ENCODE measurements around the gene CAVIN2.

Gene CAVIN2

DNA sequence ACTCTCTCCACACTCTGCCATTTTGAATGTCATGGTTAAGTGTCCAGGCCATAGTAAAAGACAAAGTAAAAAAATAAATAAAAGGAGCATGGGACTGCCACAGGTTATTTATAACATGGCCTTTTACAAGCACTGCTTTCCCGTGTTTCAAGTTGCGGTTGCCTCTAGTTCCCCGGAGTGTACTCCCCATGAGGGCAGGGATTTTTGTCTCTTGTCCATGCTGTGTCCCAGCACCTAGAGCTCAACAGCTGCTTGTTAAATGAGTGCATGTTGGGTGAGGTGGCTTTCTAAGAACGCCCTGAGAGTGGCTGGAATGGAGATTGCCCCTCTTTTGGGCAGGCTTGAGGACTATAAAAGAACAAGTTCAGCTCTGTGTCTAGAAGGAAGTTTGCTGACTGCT, 8.4 kb downstream of the CAVIN2 start:
- no peak for DNase-seq

DNA sequence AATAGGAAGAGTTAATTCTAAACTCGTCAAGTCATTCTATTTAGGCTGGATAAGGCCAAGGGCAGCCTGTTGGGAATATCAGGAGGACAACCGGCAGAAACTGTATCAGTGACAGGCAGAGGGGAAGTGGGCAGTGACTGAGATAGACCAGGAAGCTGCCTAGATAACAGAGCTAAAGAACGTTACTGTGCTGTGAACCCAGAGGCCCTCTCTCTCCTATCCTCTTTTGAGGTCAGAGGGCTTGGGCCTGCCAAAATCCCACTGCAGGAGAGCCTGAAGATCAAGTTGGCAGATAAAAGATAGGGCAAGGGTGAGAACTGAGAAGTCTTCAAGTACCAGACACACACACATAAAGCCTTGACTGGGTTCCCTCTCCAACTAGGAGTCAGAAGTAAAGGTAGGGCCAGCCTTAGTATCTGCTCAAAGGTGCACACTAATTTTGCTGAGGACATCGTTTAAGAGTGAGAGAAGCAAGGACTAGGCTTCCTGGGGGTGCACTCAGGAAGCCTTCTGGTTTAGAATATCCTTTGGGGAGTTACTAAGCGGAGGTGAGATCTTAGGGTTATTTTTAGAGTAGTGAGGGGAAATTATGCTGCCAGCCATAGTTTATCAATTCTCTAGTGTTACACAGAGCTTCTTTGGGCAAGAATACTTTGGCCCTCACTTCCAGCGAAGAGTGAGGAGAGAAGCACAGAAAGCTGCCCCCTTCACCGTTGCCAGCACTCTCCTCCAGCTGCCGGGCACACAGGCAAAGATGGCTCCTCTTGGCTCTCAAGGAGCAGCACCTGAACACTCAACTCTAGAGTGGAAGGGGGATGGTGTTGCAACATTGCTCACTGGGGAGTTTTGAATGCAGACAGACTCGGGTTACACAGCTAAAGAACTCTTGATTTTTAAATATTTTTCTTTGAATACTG, 9.8 kb downstream of the CAVIN2 start:
- DNase-seq = no peak

DNA sequence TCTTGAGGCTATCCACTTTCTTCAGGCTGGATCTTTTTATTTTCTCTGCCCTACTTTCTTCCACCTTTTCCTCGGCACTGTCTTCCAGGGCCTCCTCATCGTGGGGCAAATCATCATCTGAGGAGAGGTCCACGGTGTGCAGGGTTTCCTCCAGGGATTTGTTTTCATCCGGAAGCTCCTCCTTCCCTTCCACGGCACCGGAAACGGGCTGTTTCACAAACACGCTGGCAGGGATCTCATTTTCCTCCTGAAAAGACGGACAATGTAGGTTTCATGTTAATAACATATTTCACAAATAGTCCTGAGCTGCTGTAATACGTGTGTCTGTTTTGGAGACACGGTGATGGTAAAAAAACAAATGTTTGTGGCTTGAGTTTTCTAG, 10.4 kb downstream of the CAVIN2 start:
- no peak for DNase-seq

DNA sequence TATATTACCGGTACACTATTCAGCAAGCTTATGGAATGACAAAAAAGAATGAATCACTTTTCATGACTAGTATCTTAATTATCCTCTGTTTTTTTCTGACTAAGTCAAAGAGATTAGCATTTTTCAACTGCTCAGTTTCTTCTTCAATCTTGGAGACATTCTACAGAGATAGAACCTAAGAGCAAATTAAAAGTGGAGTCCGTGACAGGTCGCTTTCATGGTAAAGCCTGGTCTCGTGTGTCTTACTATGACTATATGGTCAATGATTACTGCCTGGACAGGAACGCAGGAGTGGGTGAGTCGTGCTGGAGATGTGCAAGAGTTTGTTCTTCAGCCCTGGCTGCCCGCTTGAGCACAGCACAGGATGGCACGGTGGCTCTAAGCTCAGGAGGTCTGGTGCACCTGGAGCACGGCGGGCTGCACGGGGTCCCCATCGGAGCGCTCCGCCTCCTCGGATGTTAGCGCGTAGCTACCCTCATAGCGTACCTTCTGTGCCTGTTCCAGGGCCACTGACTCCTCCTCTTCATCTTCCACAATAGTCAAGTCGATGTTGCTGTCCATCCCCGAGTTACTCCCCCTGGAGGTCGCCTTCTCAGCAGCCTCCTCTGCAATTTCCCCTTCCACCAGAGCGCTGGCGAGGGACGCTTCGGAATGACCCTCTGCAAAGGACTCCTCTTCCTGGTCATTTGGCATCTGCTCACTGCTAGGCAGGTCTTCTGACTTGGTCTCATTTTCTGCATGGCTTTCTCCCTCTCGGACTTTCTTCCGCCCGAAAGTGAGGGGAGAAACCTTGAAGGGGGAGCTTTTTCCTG, 11.1 kb downstream of the CAVIN2 start:
- DNase-seq = no peak

DNA sequence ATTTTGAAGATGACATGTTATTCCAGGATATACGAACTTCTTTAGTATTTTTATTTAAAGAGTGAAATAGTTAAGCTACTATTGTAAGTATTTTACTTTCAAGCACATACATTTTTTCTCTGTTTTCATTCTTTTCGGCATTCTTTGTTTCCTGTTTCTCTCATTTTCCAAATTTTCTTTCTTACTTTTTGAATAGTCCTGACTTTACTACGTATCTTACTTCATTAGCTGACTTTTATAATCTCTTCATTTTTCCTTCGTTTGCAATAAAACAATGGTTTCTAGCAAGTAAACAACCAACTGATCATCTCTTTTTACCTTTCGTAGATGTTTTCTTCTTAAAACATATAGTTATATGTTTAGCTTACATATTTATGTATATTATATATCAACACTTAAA, 11.8 kb downstream of the CAVIN2 start:
- no peak for DNase-seq

DNA sequence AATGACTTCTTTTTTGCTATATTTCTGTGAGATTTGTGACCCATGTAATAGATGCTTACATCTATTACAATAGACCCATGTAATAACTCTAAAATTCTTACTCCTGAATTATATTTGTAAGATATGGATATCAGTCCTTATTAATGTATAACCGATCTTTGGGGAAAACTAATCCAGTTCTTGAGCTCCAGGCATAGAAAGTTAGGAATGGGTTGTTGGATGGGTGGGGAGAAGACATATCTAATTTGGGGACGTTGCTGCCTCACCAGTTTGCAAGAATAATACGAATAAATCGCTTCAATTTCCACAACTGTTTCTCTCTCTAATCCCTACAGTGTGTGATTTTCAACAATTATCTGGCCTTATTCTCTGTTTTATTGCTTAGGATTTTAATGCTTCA, 13.5 kb downstream of the CAVIN2 start:
- no peak for DNase-seq

DNA sequence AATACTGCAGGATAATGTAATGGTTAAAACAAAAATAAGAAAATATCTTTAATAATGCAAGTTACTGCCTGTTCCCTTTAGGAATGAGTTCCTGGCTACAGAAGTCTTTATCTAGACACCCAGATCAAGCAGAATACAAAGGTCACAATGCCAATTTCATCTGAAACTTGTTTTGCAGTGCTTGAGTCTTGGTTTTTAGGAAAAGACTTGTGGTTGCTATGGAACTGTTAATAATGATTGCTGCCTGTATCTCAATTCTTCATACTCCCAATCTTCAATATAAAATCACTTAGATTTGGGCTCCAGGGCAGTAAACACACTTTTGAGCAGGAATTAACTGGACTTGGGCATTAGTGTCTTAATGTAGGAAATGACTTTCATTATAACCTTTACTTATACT, 14.2 kb downstream of the CAVIN2 start:
- DNase-seq = no peak

DNA sequence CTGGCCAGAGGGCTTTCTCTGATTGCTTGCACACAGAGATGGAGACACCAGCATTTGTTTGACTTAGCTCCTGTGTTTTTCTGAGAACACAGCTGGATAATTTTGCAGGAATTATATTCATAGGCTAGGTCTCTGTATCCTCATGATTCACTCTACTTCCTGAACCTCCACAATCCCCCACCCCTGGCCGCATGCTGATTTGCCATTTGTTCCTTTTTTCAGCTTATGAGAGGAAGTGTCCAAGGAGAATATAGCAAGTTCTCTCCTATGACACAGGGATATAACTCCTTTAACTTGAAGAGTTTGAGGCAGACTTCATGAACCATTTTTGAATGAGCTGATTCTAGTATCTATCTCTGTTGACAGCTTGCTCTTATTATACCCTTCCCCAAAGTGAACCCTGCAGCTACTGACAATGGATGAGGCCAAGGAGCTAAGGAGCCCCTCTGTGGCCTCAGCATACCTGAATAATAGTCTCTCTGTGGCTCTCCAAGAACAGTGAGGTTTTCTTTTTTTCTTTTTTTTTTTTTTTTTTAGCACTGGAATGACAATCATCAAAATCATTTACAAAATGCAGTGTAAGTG, 15.4 kb downstream of the CAVIN2 start:
- no peak for DNase-seq

DNA sequence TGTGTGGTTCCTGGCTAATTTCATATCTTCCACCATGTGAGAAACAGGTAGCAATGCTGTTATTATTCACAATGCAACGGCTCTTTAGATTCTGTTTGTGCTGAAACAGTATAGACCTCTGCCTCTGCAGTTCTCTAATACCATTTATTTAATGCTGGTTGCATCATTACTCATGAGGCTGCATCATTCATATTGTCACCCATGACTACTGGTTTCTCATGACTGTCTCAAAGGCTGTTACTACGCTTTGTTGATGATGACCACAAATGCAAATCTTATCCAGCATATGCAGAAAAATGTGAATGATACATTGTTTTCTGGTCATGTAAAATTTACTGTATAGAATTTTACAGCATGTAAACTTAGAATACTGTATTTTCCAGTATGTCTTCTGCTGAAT, 22.5 kb downstream of the CAVIN2 start:
- DNase-seq = no peak

DNA sequence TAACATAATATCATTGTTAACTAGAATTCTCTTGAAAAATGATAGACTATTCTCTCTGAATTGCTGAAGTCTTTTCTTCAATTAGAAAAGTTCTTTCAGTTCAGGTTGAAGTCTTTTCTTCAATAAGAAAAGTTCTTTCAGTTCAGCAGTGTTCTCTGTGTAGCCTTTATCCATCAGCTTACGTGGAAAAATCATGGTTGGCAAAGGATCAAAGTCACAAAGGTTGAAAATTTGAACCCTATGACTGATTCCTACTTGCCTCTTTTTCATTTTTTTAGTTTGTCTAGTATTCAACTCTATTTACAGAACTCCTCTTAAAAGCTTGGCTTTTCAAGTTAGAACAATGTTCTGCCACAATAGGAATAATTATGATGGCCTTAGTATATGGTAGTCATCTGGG, 25.8 kb downstream of the CAVIN2 start:
- DNase-seq = no peak

DNA sequence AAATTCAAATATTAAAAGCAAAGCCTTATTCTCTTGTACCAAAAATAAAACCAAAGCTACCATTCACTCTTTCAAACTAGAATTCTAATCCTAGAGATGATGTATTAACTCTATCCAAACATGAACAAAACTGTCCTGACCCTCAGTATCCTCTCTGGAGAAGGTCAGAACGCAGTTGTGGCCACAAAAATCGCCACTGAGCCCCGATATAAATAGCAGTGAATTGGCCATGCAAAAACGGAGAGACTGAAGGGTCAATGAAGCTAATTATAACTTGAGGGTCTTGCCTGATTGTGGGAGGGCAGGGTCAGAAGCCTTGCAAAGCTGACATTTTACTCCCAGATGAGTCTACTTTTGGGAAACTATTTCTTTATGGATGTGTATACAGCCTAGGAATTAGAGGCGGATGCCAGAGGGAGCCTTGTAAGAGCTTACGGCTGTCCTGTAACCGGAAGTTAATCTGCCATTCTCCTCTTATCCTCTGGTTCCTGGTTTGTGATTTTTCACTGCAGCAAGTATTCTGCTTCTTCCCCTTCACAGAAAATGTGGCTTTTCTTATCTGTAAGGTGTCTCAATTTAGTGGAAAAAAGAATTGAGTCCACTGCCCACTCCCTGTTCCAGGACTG, 28.1 kb downstream of the CAVIN2 start:
- no peak for DNase-seq

DNA sequence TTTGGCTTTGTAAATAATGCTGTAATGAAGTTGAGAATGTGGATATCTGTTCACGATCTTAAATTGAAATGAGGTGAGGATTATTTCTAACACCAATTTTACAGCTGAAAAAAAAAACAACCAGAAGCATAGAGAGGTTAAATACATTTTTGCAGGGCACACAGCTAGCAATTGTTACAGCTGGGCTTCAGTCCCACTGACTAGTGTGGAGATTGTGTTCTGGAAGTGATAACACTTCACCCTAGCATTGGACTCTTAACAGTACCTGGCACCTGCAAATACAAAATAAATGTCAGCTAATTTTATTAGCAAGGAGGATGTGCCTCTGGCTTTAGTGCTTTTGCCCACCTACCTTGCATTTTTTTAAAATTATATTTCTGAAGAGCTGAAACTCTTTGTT, 28.8 kb downstream of the CAVIN2 start:
- DNase-seq = no peak

DNA sequence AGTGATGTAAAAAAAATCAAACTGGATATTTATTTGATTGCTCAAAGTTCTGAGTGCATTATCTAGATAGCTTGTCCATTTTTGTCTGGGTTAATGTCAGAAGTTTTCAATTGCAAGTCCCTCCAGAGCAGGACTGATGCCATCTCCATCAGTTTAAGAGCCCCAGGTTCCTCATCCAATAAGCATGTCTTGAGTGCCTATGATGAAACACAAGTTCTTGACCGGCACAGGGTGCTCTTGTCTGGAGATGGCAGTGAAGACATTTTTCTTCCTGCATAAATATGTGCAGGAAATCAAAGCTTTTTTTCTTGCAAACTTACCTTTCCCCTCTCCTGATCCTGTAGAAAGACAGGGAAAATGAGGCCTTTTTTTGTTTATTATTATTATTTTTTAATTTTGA, 31.9 kb downstream of the CAVIN2 start:
- no peak for DNase-seq

DNA sequence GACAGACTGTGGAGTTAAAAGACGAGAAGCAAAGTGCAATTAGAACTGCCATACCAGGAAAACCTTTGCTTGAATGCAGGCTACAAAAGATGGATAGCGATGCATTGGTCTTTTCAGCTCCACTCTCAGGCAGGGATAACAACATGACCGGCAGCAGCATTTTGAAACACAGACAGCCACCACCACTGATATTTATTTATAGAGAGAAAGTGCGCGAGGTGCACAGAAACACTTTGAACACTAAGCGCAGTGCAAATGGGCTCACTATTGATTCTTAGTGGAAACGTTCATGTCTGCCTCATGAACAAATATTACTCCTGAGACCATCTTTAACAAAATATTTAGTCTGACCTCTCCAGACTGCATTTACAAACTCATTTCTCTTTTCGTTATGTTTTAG, 32.9 kb downstream of the CAVIN2 start:
- no peak for DNase-seq

DNA sequence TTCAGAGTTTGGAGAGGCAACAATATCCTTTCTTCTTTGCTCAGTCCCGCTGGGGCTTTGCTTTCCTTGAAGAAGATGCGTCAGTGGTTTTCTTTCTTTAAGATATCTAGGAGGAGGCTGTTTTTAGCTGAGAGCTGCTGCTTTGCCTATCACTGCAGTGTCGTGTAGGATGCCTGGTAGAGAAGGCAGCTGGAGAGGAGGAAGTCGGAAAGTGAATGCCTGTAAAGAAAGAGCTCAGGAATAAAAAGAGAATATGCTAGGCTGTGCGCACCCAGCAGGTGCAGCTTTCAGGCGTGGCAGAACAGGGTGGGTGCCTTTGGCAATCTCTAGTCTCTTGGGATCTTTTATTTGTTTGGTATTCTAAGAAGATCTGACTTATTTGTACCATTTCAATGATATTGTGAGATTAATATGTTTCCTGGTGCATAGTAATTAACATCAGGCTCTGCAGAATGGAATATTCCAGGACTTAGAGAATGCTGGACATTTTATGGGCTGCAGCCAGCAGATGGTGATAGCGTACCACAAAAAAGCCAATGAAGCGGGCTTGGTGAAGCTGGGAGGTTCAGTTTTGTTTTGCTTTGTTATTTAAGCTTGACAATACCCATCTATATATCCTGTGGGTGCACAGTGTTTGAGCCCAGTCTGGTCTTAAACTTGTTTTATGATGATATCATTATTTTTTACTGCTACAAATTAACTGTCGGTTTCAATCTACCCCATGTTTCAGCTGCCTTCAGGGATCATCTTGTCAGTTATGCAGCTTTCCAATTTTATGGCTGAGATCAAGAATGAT, 34.9 kb downstream of the CAVIN2 start:
- DNase-seq = peak; percentile 24

DNA sequence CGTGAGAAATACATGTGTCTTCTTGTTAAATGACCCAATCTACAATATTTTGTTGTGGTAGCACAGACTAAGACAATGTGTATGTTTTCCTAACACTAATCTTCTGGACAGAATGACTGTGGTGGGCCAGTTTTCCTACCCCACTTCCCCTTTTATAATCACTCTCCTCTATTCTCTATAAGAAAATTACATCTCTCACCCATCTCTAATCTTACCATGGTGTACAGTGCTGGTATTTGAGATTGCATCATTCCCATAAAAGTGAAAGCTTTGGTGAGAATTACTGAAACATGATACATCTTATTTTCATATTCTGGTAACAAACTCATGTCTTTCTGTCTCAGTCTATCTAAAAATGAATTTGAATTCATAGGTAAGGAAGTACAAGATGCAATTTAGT, 40.5 kb downstream of the CAVIN2 start:
- DNase-seq = no peak

DNA sequence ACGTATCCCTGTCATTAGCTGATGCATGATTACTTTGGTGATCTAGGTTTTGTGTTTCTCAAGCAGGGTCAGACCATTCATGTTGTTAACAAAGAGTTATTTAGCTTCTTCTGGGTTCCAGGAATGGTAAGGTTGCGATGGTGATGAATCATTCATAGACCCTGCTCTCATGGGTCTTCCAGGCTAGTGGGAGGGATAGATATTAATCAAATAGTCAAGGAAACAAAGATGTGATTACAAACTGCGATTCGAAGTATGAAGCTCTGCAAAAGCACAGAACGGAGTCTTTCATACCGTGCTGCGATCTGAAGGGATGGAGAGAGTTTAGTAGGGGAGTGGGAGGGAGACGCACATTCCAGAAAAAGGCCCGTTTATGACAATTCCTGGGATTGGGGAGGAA, 42.1 kb downstream of the CAVIN2 start:
- no peak for DNase-seq

DNA sequence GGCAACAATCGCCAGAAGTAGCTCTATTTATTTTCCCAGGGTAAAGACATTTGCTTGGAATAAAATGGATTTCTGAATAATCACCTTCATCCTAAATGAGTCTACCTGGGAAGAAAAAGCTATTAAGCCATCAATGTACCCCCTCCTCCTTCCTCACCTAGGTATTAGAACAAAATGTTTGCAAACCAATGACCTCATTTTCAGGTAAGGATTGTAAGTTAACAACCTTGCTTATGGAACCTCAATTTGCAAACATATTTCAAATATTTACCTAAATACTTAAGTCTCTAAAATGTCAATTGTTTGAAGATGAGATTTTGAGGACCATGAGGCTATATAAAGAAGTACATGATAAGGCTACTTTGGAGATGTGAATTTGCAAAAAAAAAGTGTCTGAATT, 43.9 kb downstream of the CAVIN2 start:
- DNase-seq = no peak

DNA sequence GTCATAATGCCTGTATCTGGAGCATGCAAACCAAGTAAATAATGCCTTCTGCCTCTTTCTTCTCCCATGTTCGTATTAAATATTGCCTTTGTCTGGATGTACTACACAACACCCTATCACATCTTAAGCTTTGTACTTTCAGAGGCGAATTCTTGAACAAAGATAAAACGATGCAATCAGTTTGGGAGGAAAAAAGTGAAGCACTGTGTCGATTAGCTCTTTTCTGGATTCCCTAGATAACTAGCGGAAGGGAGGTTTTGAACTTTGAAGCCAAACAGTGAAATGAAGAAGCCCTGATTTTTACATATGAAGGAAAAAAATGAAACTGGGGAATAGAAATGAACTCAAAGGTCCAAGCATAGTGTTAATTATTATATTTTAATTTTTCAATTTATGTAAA, 44.7 kb downstream of the CAVIN2 start:
- no peak for DNase-seq

DNA sequence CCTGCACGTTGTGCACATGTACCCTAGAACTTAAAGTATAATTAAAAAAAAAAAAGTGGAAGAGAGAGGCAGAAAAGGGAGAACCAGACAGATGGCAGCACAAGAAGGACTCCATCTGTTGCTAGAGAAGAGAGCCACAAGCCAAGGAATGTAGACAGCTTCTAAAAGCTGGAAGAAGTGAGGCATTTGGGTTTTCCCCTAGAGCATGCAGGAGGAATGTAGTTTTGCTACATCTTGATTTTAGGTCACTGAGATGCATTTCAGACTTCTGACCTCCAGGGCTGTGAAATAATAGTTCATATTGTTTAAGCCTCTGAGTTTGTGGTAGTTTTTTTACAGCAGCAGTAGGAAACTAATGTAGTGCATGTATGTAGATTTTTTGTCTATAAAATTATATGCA, 46.0 kb downstream of the CAVIN2 start:
- no peak for DNase-seq

DNA sequence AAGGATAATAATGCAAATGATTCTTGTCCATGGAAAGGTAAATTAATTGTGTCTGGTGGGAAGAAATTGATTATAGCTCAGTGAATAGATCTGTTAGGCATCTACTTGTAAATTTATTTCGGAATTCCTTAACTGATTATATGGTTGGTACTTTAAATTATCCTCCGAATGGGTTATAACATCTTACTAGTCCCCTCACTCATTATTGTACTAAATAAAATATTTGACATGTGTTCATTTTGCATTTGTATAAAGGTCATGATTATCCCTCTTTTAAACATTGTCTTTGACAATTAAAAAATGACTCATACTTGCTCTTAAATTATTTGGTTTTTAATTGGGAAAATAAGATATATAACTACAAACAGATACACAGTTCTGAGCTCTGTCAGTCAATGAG, 47.4 kb downstream of the CAVIN2 start:
- no peak for DNase-seq

All from NCI-H1092 (cell line).